ENCODE data around the gene SORCS2.

DNA sequence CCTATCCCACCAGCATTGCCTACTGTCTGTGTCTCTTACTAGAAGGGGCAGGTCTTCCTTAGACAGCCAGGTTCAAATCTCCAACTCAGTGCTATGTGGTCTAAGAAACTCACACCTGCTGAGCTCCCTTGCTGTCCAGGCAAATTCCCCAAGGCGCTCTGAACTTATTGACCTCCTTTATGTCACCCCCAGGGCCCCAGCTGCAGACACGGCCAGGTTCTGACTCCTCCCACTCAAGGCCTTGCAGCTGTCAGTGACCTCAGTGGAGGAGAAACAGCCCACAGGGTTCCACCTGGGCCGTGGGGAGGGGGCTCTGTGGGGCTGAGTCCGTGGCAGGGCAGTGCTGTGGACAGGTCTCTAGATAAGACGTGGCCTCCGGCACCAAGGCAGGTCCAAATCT is 284.5 kb downstream of the SORCS2 start:
- TF ChIP-seq TAF1 (IDR thresholded peaks at IDR 0.05; ENCODE audit: low read depth, low read length), result no peak
- TF ChIP-seq, protein P1, sequence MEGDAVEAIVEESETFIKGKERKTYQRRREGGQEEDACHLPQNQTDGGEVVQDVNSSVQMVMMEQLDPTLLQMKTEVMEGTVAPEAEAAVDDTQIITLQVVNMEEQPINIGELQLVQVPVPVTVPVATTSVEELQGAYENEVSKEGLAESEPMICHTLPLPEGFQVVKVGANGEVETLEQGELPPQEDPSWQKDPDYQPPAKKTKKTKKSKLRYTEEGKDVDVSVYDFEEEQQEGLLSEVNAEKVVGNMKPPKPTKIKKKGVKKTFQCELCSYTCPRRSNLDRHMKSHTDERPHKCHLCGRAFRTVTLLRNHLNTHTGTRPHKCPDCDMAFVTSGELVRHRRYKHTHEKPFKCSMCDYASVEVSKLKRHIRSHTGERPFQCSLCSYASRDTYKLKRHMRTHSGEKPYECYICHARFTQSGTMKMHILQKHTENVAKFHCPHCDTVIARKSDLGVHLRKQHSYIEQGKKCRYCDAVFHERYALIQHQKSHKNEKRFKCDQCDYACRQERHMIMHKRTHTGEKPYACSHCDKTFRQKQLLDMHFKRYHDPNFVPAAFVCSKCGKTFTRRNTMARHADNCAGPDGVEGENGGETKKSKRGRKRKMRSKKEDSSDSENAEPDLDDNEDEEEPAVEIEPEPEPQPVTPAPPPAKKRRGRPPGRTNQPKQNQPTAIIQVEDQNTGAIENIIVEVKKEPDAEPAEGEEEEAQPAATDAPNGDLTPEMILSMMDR (IDR thresholded peaks at IDR 0.05; ENCODE audit: control extremely low read depth in 1 of 3, insufficient read depth in 1 of 3, low read depth in 1 of 3, low read length in 3 of 3), result no peak
